IPS-NIHi11 (cell line): ENCODE measurements around the gene NKX6-2.
A peak's percentile ranks its signal among the peaks of the same experiment; 100 is the strongest.
"Not testable (repeated sequence)": the region's sequence is repeated elsewhere in the genome, so short reads cannot be mapped to it uniquely, and the experiment has no call there.

ENCODE experiments used
- DNase-seq: peaks from one replicate; pipeline ENCODE4 v3.0.0; 2012; ENCODE audit warnings: mixed read lengths, low spot score

The NKX6-2 gene

DNA sequence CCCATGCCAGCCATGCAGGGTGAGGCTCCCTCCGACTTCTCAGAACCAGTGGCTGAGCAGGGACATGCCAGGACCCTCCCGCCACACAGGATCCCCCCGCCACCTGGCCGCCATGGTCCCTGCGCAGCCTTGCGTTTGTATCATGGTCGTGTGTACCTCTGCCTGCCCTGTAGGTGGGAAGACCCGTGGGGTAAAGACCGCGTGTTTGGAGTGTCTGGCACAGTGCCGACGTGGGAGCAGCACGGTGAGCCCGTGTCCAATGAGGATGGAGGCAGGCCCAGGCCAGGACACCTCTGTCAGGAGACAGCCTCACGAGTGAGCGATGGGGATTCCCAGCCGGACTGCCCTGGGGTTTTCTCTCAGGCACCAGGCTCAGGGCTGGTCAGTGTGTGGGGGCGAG is 31.9 kb downstream of the NKX6-2 start:
- DNase-seq: no peak

DNA sequence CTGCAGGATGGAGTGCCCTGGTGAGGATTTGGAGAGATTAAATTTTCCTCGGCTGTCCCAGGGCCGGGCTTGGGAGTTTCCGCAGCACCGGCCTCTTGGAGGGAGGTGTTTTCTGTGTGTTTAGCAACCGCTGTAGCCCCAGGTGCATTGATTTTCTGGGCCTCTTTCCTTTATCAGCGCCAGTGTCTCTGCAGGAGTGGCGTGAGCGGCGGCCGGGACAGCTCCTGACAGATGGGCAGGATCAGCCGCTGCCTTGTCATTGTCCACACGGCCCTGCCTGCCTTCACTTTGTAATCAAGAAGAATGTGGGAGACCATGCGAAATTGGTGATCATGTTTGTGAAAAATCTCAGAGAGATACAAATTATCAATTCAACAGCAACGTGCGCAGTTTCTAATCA is 32.4 kb downstream of the NKX6-2 start:
- DNase-seq: no peak

- DNase-seq: no peak
Measured at GRCh38 chr10:132752961-132753360, 33.0 kb downstream of the NKX6-2 start.

GRCh38 chr10:132752378-132752777 is 33.6 kb downstream of the NKX6-2 start:
- DNase-seq: no peak

- no peak for DNase-seq
Measured at GRCh38 chr10:132750936-132751335, 35.0 kb downstream of the NKX6-2 start.

- DNase-seq: no peak
Measured at GRCh38 chr10:132749371-132749795, 36.6 kb downstream of the NKX6-2 start.

DNA sequence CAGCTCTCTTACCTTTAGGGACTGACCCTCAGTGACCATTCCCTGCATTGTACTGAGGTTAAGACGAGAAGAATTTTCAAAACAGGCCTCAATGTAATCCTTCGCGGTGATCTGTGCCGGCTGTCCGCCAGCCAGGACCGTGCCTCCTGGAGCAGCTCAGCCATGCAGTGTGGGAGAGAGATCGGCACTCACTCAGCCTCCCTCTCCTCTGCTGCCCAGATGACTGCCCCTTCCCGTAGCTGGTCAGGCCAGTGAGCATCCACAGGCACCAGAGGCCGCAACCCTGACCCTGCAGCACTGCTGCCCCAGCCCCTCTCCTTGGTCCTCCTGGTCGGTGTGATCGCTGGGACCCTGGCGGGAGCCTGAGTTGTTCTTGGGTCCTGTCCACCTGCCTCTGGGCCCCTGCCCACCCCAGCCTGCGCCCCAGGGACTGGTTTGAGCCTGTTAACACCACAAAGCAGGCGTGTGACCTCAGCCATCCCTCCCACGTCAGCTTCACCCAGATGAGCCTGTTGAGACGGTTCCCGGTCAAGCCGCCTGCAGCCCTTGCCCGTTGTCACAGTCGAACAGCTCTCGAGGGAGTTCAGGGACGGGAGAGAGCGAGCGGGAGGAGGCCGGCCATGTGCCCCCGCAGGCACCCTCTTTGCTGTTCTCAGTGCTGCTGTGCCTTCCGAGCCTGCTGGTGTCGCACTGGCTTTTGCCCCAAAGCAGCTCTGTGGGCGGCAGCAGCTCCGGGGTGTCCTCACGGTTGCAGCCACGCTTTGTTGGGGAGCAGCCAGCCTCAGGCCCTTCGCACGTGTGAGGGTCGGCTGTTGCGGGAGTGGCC is 37.2 kb downstream of the NKX6-2 start:
- DNase-seq: no peak

- no peak for DNase-seq
Measured at GRCh38 chr10:132748135-132748534, 37.8 kb downstream of the NKX6-2 start.

DNA sequence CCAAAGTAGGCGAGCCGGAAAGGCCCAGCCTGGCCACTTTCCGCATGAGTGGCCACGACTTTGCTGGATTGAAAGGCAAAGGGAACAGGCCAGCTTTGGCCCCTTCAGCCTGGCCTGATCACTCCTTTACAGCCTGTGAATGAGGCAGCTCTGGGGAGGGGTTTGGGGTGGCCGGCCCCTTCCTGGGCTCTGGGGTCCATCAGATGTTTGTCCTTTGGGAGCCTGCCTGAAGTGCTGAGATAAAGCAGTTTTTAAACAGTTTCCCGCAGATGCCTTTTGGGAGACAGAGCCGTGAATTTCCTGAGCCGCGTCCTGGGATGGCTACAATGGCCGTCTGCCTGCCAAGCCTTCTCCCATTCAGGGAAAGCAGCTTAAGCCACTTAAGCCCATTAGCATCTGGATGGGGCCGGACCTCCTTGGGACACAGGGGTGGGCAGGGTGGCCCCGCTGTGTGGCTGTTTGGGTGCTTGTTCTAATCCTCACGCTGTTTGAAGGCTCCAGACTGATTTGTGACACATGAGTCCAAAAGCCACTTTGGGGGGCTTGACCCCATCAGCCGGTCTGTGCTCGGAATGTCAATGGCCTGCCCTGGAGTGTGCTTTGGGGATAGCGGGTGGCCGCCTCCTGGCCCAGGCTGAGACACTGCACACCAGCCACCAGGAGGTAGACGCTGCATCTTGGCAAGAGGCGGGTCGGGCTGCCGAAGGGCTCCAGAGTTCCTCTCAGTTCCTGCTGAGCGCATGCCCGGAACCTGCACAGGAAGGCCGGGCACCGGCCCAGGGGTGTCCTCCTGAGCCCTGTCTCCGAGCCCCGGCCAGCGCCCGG is 38.9 kb downstream of the NKX6-2 start:
- peak; percentile 65 for DNase-seq

- no peak for DNase-seq
Measured at GRCh38 chr10:132746386-132746785, 39.6 kb downstream of the NKX6-2 start.

DNA sequence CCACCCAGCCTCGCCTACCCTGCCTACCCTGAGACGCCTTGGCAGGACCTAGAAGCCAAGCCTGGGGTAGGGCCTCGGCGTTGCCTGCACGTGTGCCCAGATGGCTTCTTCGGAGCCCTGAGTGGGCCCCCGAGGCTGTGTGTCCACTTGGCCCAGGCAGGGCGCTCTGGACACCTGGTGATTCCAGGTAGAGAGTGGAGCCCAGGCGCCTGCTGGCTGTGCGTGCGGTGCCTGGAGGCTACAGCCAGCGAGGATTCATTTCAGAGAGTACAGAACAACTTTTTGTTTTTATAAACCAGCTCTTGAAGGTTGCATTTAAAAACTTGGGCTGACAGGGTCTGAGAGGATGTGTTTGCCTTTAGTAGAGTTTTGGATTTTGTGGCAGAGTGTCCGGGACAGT is 40.0 kb downstream of the NKX6-2 start:
- DNase-seq: no peak

DNA sequence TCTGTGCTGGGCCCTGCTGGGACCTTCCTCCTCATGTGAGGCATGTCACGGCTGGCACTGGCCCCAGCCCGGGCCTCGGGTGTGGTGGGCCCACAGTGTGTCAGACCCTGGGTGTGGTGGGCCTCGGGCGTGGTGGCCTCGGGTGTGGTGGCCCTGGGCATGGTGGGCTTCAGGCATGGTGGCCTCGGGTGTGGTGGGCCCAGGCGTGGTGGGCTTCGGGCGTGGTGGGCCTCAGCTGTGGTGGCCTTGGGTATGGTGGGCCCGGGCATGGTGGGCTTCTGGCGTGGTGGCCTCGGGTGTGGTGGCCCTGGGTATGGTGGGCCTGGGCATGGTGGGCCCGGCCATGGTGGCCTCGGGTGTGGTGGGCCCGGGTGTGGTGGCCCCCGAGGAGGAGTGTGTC is 40.4 kb downstream of the NKX6-2 start:
- DNase-seq: no peak

GRCh38 chr10:132744839-132745238 is 41.1 kb downstream of the NKX6-2 start:
- DNase-seq: no peak

- DNase-seq: no peak
Measured at GRCh38 chr10:132743925-132744490, 41.9 kb downstream of the NKX6-2 start.

DNA sequence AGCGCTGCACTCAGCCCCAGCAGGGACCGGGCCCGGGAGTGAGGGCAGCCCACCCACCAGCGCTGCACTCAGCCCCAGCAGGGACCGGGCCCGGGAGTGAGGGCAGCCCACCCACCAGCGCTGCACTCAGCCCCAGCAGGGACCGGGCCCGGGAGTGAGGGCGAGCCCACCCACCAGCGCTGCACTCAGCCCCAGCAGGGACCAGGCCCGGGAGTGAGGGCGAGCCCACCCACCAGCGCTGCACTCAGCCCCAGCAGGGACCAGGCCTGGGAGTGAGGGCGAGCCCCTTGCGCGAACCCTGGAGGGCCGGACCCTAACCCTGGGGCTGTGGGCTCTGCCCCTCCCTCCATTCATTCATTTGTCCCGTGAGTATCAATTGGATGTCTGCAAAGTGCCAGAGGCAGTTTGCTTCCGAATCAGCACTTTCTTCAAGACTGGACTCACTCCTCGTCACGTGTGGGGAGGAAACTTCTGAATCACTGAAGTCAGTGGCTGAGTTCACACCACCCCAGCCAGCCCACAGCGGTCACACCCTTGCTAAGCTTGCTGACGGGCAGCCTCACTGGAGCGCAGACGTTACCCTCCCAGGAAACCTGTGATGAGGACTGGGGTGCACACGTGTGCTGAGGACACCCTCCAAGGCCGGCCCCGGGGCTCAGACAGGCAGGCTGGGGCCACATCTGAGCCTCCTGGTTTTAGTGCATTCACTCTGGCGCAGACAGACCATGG is 42.6 kb downstream of the NKX6-2 start:
- DNase-seq: not testable (repeated sequence)

GRCh38 chr10:132742837-132743194 is 43.1 kb downstream of the NKX6-2 start:
- DNase-seq: no peak

DNA sequence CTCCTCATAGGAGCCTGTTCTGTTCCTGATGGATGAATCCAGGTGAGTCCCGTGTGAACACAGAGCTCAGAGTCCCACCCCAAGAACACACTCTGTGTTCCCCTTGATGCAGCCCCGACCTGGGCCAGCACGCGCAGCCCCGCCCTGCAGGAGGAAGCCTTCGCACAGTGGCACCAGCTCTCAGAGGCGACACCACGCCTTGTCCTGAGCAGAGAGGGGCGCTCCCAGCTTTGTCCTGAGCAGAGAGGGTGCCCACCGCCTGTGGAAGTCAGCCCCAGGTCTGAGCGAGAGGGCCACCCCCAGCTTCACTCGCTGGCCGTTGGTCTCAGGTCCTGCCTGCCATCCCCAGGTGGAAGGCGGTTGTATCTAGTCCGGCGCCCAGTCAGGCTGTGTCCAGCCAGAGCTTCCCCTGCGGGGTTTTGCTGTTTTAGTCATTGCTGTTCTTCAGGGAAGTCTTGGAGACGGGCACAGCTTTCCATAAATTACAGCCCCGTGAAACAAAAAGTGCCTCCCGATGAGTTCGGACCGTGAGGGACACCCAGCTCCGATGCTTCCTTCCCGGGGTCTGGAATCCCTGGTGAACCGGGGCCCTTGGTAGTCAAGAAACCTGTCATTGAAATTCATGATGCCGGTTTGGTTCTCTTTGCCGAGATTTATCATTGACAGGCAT is 43.6 kb downstream of the NKX6-2 start:
- DNase-seq: no peak

- DNase-seq: no peak
Measured at GRCh38 chr10:132740588-132740987, 45.4 kb downstream of the NKX6-2 start.

GRCh38 chr10:132739225-132739613 is 46.7 kb downstream of the NKX6-2 start:
- no peak for DNase-seq

- DNase-seq: no peak
Measured at GRCh38 chr10:132738454-132739224, 47.3 kb downstream of the NKX6-2 start.
